Activated naive CD4-positive, alpha-beta T cell treated with anti-CD3 and anti-CD28 coated beads, Interleukin-2, amount 50 U/mL, for 24 hours (primary cell): ENCODE results near the gene NOC2L.

Experiments used
- H3K27ac Mint-ChIP-seq: one replicate; pipeline ENCODE4 v1.8.0; 2021; ENCODE audit warnings: mild to moderate bottlenecking, mixed read lengths
- H3K27me3 Mint-ChIP-seq: one replicate; pipeline ENCODE4 v1.8.0; 2021; ENCODE audit warnings: mixed read lengths
- H3K36me3 Mint-ChIP-seq: one replicate; pipeline ENCODE4 v1.8.0; 2021; ENCODE audit warnings: mixed read lengths
- H3K4me1 Mint-ChIP-seq: one replicate; pipeline ENCODE4 v1.8.0; 2021; ENCODE audit warnings: mixed read lengths
- H3K4me3 Mint-ChIP-seq: one replicate; pipeline ENCODE4 v1.8.0; 2021; ENCODE audit warnings: mild to moderate bottlenecking, mixed read lengths
- H3K9me3 Mint-ChIP-seq: one replicate; pipeline ENCODE4 v1.8.0; 2021; ENCODE audit warnings: mixed read lengths

Gene NOC2L

GRCh38 chr1:958823-959730 is at the start of gene NOC2L:
Gene NOC2L, minus strand, starts transcription at chr1:959256. Its CDS starts 16 bp downstream, at chr1:959240.
- H3K4me1 Mint-ChIP-seq, result peaks cover 13% of the 10 kb centered on the region
- peak within 1 kb of the TSS; percentile 98 for H3K4me3 Mint-ChIP-seq
- peak within 1 kb of the TSS; percentile 70 for H3K27ac Mint-ChIP-seq
- peaks cover 15% of the 10 kb centered on the region for H3K36me3 Mint-ChIP-seq
- no peaks in the 10 kb centered on the region for H3K9me3 Mint-ChIP-seq
- H3K27me3 Mint-ChIP-seq, result no peaks in the 10 kb centered on the region

GRCh38 chr1:1006305-1007159 is 47.5 kb upstream of the NOC2L start:
- peaks cover 15% of the 10 kb centered on the region for H3K4me1 Mint-ChIP-seq
- no peak overlapping the region for H3K4me3 Mint-ChIP-seq
- H3K27ac Mint-ChIP-seq, result no peak overlapping the region
- peaks cover 4% of the 10 kb centered on the region for H3K36me3 Mint-ChIP-seq
- H3K9me3 Mint-ChIP-seq, result no peaks in the 10 kb centered on the region
- H3K27me3 Mint-ChIP-seq, result peaks cover 12% of the 10 kb centered on the region

- no peak overlapping the region for H3K27ac Mint-ChIP-seq
- peaks cover 16% of the 10 kb centered on the region for H3K4me1 Mint-ChIP-seq
- H3K36me3 Mint-ChIP-seq, result peaks cover 4% of the 10 kb centered on the region
- H3K4me3 Mint-ChIP-seq, result no peak overlapping the region
- peaks cover 12% of the 10 kb centered on the region for H3K27me3 Mint-ChIP-seq
- H3K9me3 Mint-ChIP-seq, result no peaks in the 10 kb centered on the region
Observed at GRCh38 chr1:1005774-1006304, 46.8 kb upstream of the NOC2L start.

DNA sequence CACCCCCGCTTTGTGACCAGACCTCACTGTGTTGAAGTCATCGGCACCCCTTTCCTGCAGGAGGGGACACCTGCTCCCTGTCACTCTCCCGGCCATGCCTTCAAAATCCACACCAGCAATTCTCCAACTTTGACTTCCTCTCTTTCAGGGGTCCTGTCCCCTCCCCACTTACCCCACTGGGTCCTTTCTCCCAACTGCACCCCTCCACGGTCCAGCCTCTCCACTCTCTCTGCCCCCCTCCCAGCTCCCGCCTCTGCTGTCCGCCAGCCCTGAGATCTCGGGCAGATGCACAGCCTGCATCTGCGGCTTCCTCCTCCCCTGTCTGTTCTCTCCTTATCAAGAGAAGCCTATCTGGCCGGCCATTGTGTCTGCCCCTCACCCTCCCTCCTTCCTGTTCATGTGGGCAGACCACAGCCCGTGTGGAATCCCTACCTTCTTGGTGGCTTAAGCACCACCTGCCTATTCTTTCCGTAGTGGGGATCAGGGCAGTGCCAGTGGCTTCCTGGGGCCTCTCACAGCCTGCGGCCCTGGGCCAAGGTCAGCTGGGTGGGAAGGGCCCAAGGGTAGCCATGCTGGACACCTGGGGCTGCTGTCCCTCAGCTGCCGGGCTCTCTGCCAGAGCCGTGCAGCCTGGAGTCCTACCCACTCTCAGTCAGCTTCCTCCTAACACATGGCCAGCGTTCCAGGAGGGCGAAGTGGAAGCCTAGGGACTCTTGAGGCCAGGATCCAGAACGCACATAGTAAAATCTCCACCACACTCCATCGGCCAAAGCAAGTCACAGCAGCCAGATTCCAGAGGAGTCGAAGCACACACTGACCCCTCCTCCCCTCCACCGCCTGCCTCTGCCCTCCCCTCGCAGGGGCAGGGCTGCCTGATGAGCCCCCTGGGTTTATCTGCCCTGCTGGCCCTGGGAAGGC is 46.0 kb upstream of the NOC2L start:
- Mint-ChIP-seq H3K27ac (peak overlapping the region; percentile 86), H3K27me3 (peaks cover 12% of the 10 kb centered on the region), H3K4me3 (peak overlapping the region; percentile 15), H3K9me3 (no peaks in the 10 kb centered on the region), H3K36me3 (peaks cover 4% of the 10 kb centered on the region), H3K4me1 (peaks cover 19% of the 10 kb centered on the region)

- H3K9me3 Mint-ChIP-seq, result no peaks in the 10 kb centered on the region
- H3K27ac Mint-ChIP-seq, result peak overlapping the region; percentile 86
- H3K4me1 Mint-ChIP-seq, result peaks cover 19% of the 10 kb centered on the region
- peaks cover 4% of the 10 kb centered on the region for H3K36me3 Mint-ChIP-seq
- H3K4me3 Mint-ChIP-seq, result peak overlapping the region; percentile 15
- H3K27me3 Mint-ChIP-seq, result peaks cover 12% of the 10 kb centered on the region
Observed at GRCh38 chr1:1004420-1004779, 45.3 kb upstream of the NOC2L start.

DNA sequence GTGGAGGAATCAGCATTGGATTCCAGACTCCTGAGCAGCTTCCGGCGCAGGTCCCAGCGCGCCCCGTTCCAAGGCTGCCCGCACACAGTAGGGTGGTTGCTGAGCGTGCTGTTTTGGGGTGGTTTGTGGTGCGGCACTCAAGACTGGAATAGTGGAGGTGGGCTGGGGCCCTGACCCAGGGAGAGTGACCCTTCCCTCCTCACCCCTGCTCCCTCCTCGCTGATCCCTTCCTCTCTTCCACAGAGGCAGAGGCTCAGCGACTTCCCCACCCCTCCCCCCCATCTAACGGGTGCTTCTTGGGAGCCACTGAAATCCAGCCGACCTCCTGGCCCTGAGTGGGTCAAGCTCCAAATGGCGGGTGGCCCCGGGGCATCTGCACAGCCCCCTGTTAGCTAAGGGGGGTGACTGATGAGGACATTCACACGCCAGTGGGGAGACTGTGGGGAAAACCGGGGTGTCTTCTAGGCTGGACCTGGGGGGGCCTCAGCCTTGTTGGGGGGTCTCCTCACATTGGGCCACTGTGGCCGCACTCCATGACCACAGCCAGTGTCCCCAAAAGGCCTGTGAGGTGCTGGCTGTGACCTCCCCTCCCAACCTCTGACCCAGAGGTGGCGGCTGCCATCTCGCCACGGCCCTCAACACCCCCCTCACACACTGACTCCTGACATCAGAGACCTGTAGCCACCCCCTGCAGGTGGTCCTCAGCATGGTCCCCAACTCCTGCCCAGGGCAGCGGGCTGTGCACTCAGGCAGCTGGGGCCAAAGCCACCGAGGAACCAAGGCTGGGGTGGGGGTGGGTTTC is 44.8 kb upstream of the NOC2L start:
- no peak overlapping the region for H3K27ac Mint-ChIP-seq
- H3K36me3 Mint-ChIP-seq, result peaks cover 4% of the 10 kb centered on the region
- H3K9me3 Mint-ChIP-seq, result no peaks in the 10 kb centered on the region
- H3K4me1 Mint-ChIP-seq, result peaks cover 16% of the 10 kb centered on the region
- H3K4me3 Mint-ChIP-seq, result no peak overlapping the region
- peaks cover 12% of the 10 kb centered on the region for H3K27me3 Mint-ChIP-seq

- Mint-ChIP-seq H3K36me3 (peaks cover 4% of the 10 kb centered on the region), H3K9me3 (no peaks in the 10 kb centered on the region), H3K4me3 (peak overlapping the region; percentile 86), H3K4me1 (peaks cover 16% of the 10 kb centered on the region), H3K27me3 (peaks cover 14% of the 10 kb centered on the region), H3K27ac (peak overlapping the region; percentile 92)
Observed at GRCh38 chr1:1001057-1001783, 42.2 kb upstream of the NOC2L start.

GRCh38 chr1:1000357-1001056 is 41.5 kb upstream of the NOC2L start:
- Mint-ChIP-seq H3K27me3 (peaks cover 16% of the 10 kb centered on the region), H3K27ac (peak overlapping the region; percentile 92), H3K4me3 (peak overlapping the region; percentile 86), H3K4me1 (peaks cover 17% of the 10 kb centered on the region), H3K9me3 (no peaks in the 10 kb centered on the region), H3K36me3 (peaks cover 4% of the 10 kb centered on the region)

DNA sequence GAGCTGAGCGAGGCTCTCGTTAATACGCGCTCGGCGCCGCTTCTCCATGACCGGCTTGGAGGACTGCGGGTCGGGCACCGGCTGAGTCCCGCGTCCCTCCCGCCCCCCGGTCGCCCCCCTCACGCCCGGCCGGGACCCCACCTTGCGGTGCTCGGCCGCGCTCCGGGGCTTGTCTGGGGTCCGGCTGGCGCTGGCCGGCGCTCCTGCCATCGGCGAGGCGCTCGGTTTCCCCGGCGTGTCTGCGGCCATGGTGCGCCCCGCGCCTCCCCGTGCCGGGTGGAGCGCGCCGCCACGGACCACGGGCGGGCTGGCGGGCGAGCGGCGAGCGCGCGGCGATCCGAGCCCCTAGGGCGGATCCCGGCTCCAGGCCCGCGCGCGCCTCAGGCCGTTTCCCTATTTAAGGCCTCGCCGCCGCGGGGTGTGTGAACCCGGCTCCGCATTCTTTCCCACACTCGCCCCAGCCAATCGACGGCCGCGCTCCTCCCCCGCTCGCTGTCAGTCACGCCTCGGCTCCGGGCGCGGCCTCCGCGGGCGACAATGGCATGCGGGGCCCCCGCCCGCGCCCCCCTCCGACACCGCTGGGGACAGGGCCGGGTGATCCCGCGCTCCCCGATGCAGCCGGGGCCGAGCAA is 40.8 kb upstream of the NOC2L start, which contains the start of gene HES4:
HES4 (minus strand) TSS at position 373 of the 632 bp plus-strand sequence; CDS start at position 249, 124 bp downstream.
- Mint-ChIP-seq H3K36me3 (peaks cover 1% of the 10 kb centered on the region), H3K4me3 (peak within 1 kb of the TSS; percentile 86), H3K4me1 (peaks cover 12% of the 10 kb centered on the region), H3K9me3 (no peaks in the 10 kb centered on the region), H3K27ac (peak within 1 kb of the TSS; percentile 92), H3K27me3 (peaks cover 11% of the 10 kb centered on the region)

- H3K27ac Mint-ChIP-seq, result no peak overlapping the region
- H3K4me1 Mint-ChIP-seq, result peaks cover 8% of the 10 kb centered on the region
- no peaks in the 10 kb centered on the region for H3K9me3 Mint-ChIP-seq
- peak overlapping the region; percentile 51 for H3K4me3 Mint-ChIP-seq
- no peaks in the 10 kb centered on the region for H3K36me3 Mint-ChIP-seq
- peaks cover 5% of the 10 kb centered on the region for H3K27me3 Mint-ChIP-seq
Observed at GRCh38 chr1:998995-999724, 40.1 kb upstream of the NOC2L start.

- Mint-ChIP-seq H3K4me1 (peaks cover 8% of the 10 kb centered on the region), H3K9me3 (no peaks in the 10 kb centered on the region), H3K4me3 (peak overlapping the region; percentile 11), H3K27ac (no peak overlapping the region), H3K36me3 (no peaks in the 10 kb centered on the region), H3K27me3 (peaks cover 5% of the 10 kb centered on the region)
Observed at GRCh38 chr1:998745-998994, 39.6 kb upstream of the NOC2L start.

DNA sequence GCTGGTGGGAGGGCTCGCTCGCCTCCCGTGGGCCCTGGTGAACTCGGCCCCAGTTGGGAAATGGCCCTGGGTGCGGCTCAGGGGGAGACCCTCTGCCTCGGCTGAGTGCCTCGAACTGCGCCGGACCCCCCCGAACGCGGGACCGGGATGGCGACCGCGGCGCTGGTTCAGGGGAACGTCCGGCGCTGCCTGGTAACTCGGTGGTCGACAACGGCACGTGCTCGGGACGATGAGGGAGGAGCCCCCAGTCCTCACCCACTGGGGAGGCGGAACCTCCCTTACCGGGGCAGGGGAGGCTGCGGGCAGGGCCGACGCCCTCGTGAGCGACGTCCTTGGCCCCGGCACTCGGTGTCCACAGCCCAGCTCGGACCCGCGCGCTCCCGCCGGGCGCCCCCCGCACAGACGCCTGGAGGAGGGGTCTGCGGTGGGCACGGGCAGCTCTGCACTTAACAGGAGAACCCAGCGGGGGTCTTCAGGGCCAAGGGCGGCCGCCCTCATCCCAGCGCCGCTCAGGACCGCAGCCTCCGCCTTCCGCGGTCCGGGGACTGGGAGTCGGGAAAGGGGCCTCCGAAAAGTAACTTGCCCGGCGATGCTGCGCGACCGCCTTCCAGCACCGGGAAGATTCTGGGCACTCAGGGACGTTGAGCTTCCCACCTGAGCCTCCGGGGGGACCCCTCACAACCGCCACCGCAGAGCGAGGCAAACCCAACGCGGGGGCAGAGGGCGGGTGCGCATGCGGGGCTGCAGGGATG is 39.1 kb upstream of the NOC2L start:
- H3K27ac Mint-ChIP-seq, result no peak overlapping the region
- no peaks in the 10 kb centered on the region for H3K9me3 Mint-ChIP-seq
- peaks cover 5% of the 10 kb centered on the region for H3K27me3 Mint-ChIP-seq
- no peak overlapping the region for H3K4me3 Mint-ChIP-seq
- no peaks in the 10 kb centered on the region for H3K36me3 Mint-ChIP-seq
- peaks cover 8% of the 10 kb centered on the region for H3K4me1 Mint-ChIP-seq
